Sigmoid colon (tissue), 7 donors: ENCODE data around the gene SEC14L3. TPM values are rescaled to one million over a fixed set of nuclear protein-coding genes. Genes with fewer than 3 reads are reported as not detected.

ENCODE experiments used
- DNase-seq: peaks from one replicate; pipeline ENCODE4 v3.0.0-alpha.2; 2019
- H3K27ac ChIP-seq, 4 donors: fragments of 200-600 bp; sonication (generic); one replicate each; pipeline ENCODE4 v1.5.1; 2016 to 2019; ENCODE audit warnings: mild to moderate bottlenecking in 1 of 4
- H3K27me3 ChIP-seq, 3 donors: fragments of 200-600 bp; sonication (generic); one replicate each; pipeline ENCODE4 v1.5.1; 2019; ENCODE audit warnings: mild to moderate bottlenecking in 1 of 3
- H3K36me3 ChIP-seq, 4 donors: fragments of 200-600 bp; sonication (generic); one replicate each; pipeline ENCODE4 v1.5.1; 2016 to 2019
- H3K4me1 ChIP-seq, 4 donors: fragments of 200-600 bp; sonication (generic); one replicate each; pipeline ENCODE4 v1.5.1; 2017 to 2019
- H3K4me3 ChIP-seq, 4 donors: fragments of 200-600 bp; sonication (generic); one replicate each; pipeline ENCODE4 v1.5.1; 2017 to 2019; ENCODE audit warnings: mild to moderate bottlenecking in 2 of 4, moderate library complexity in 1 of 4
- H3K9me3 ChIP-seq, 4 donors: fragments of 200-600 bp in 3 of 4; sonication (generic) in 3 of 4; one replicate each; pipeline versions ENCODE4 v1.5.1 to v1.6.1; 2013 to 2019
- CTCF ChIP-seq, 4 experiments: fragments of 450-650 bp in 3 of 4; fragments of 200-600 bp in 1 of 4; IDR thresholded peaks; one replicate each; pipeline ENCODE4 v1.5.1; 2016 to 2019; ENCODE audit warnings: antibody characterized with exemption in 4 of 4, mild to moderate bottlenecking in 3 of 4, moderate library complexity in 2 of 4
- EP300 ChIP-seq, 4 donors: sonication (generic); formaldehyde crosslinking; IDR thresholded peaks; one replicate each; pipeline ENCODE4 v1.6.1; 2017; ENCODE audit warnings: antibody characterized with exemption in 4 of 4
- POLR2A ChIP-seq, 2 donors: fragments of 450-650 bp; IDR thresholded peaks; one replicate each; pipeline ENCODE4 v1.6.1; 2016; ENCODE audit warnings: antibody characterized with exemption in 2 of 2, mild to moderate bottlenecking in 2 of 2, moderate library complexity in 2 of 2
- POLR2AphosphoS5 ChIP-seq, 4 donors: sonication (generic); formaldehyde crosslinking; IDR thresholded peaks; one replicate each; pipeline ENCODE4 v1.6.1; 2017; ENCODE audit warnings: antibody characterized with exemption in 4 of 4
- WGBS, 2 donors: extraction: QIAGEN DNeasy Blood & Tissue Kit; methylation state at CpG; one replicate each; pipeline ENCODE4 v1.1.7; 2013; 5-methylcytosine and 5-hydroxymethylcytosine counted together
- intact Hi-C: fragments of 100-400 bp; cut with DNase I; formaldehyde crosslinking; loops from one replicate; pipeline ENCODE4 v1.15.1; 2023
- polyA plus RNA-seq, 3 donors: library from polyadenylated mRNA; stranded (reverse); fragments of 200-250 nt; gene quantifications; one replicate each; pipeline ENCODE4 v1.2.3, GENCODE V29; 2013
- total RNA-seq, 4 donors: library from RNA; depleted of rRNA; stranded (reverse); fragments of >200 nt; gene quantifications; one replicate each; pipeline ENCODE4 v1.1.0, GENCODE V29; 2016
- donor health status: healthy with polysubstance abuse.
- donor health status: Bipolar disorder and iron deficiency.
- donor health status: healthy.

SEC14L3 gene
- total and polyA plus RNA-seq, 7 donors, result 0.23 TPM; not detected in 6

GRCh38 chr22:30432096-30432495 lies 39.7 kb downstream of the SEC14L3 start:
- TF ChIP-seq POLR2A (IDR thresholded peaks at IDR 0.05) (no peak), CTCF (IDR thresholded peaks at IDR 0.05) (no peak), EP300 (IDR thresholded peaks at IDR 0.05) (no peak), POLR2AphosphoS5 (IDR thresholded peaks at IDR 0.05) (no peak)
- no peaks in the 10 kb centered on the region for H3K27me3 ChIP-seq
- H3K27ac ChIP-seq, result no peak overlapping the region
- WGBS, 2 donors, result 94 to 95% methylated on average over 4 of the region's 4 CpGs
- intact Hi-C loops, result no loop called here
- H3K36me3 ChIP-seq, result no peaks in the 10 kb centered on the region
- H3K4me3 ChIP-seq, result no peak overlapping the region
- DNase-seq, result no peak
- H3K4me1 ChIP-seq, result no peaks in the 10 kb centered on the region
- H3K9me3 ChIP-seq, result no peaks in the 10 kb centered on the region

- Histone ChIP-seq H3K9me3 (no peaks in the 10 kb centered on the region), H3K4me1 (peaks cover 0 to 9% (median 7%) of the 10 kb centered on the region in 4 donors), H3K36me3 (no peaks in the 10 kb centered on the region), H3K4me3 (no peak overlapping the region), H3K27me3 (no peaks in the 10 kb centered on the region), H3K27ac (no peak overlapping the region)
- DNase-seq, result no peak
- no peak for TF ChIP-seq EP300 (IDR thresholded peaks at IDR 0.05)
- no peak for TF ChIP-seq POLR2AphosphoS5 (IDR thresholded peaks at IDR 0.05)
- no peak for TF ChIP-seq CTCF (IDR thresholded peaks at IDR 0.05)
- no peak for TF ChIP-seq POLR2A (IDR thresholded peaks at IDR 0.05)
- 83 to 89% methylated on average over 4 of the region's 4 CpGs for WGBS, 2 donors
- intact Hi-C loops, result no loop called here
These were observed 40.9 kb downstream of the SEC14L3 start for GRCh38 chr22:30430933-30431332.

- H3K4me3 ChIP-seq, result no peak overlapping the region
- intact Hi-C loops, result loop anchor here (5.0 to 10.0 kb wide), 2 partner anchors 57 to 175 kb away; partner anchors contain the start of gene TCN2
- WGBS, 2 donors, result 63 to 67% methylated on average over 4 of the region's 4 CpGs
These were observed 41.9 kb downstream of the SEC14L3 start for GRCh38 chr22:30429887-30430286.

GRCh38 chr22:30427871-30428270 lies 43.9 kb downstream of the SEC14L3 start:
- H3K9me3 ChIP-seq, result no peaks in the 10 kb centered on the region
- 82 to 90% methylated on average over 1 of the region's 1 CpG for WGBS, 2 donors
- no peak for DNase-seq
- H3K36me3 ChIP-seq, result no peaks in the 10 kb centered on the region
- intact Hi-C loops, result loop anchor here (5.0 to 10.0 kb wide), 2 partner anchors 59 to 177 kb away; partner anchors contain the start of gene TCN2
- no peaks in the 10 kb centered on the region for H3K27me3 ChIP-seq
- H3K4me1 ChIP-seq, result peaks cover 0 to 31% (median 25%) of the 10 kb centered on the region in 4 donors
- TF ChIP-seq CTCF (IDR thresholded peaks at IDR 0.05) (no peak), POLR2AphosphoS5 (IDR thresholded peaks at IDR 0.05) (no peak), EP300 (IDR thresholded peaks at IDR 0.05) (no peak)
- no peak overlapping the region for H3K27ac ChIP-seq
- no peak overlapping the region for H3K4me3 ChIP-seq

More at GRCh38 chr22:30429887-30430286, 41.9 kb downstream of the SEC14L3 start:
- no peaks in the 10 kb centered on the region for H3K27me3 ChIP-seq
- no peaks in the 10 kb centered on the region for H3K36me3 ChIP-seq
- no peak for DNase-seq
- no peak overlapping the region for H3K27ac ChIP-seq
- H3K9me3 ChIP-seq, result no peaks in the 10 kb centered on the region
- H3K4me1 ChIP-seq, result peaks cover 0 to 19% (median 15%) of the 10 kb centered on the region in 4 donors
- TF ChIP-seq POLR2A (IDR thresholded peaks at IDR 0.05), result no peak
- TF ChIP-seq CTCF (IDR thresholded peaks at IDR 0.05), result no peak
- TF ChIP-seq POLR2AphosphoS5 (IDR thresholded peaks at IDR 0.05), result no peak
- no peak for TF ChIP-seq EP300 (IDR thresholded peaks at IDR 0.05)
